ENCODE results near the gene FADS1.

DNA sequence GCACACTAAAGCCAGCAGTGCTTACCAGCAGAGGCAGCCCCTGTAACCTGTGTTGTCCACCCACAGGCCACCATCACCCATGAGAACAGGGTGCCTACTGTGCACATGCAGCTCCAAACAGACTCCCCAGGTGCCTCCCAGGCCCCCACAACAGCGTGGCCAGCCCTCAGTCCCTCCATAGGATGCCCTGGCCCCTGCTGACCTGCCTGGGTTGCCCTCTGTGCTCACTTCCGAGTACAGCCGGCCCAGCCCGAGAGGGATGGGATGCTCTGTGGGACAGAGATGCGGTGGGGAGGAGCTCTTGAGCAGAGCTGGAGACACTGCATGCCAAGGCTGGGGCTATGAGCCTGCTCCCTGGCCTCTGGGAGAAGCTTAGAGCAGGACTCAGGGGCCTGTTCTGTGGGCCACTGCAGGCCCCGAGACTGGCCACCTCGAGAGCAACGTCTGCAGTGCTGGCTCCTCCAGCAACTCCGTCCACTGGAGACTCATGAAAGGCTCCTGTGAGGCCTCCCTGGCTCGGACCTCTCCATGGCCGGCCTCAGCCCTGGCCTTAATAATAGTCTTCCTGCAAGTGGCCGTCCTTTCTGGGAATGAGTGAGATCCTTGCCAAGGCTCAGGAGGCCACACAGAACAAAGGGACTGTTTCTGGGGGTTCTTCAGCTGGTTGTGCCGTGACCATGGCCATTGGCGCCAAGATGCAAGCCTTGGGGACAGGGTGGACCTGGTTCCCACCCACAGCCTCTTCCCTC is 38.3 kb upstream of the FADS1 start:
- TF ChIP-seq POLR2A (IDR thresholded peaks at IDR 0.05): no peak
- TF ChIP-seq, protein P1, sequence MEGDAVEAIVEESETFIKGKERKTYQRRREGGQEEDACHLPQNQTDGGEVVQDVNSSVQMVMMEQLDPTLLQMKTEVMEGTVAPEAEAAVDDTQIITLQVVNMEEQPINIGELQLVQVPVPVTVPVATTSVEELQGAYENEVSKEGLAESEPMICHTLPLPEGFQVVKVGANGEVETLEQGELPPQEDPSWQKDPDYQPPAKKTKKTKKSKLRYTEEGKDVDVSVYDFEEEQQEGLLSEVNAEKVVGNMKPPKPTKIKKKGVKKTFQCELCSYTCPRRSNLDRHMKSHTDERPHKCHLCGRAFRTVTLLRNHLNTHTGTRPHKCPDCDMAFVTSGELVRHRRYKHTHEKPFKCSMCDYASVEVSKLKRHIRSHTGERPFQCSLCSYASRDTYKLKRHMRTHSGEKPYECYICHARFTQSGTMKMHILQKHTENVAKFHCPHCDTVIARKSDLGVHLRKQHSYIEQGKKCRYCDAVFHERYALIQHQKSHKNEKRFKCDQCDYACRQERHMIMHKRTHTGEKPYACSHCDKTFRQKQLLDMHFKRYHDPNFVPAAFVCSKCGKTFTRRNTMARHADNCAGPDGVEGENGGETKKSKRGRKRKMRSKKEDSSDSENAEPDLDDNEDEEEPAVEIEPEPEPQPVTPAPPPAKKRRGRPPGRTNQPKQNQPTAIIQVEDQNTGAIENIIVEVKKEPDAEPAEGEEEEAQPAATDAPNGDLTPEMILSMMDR (IDR thresholded peaks at IDR 0.05): no peak
- no peak for TF ChIP-seq EP300 (IDR thresholded peaks at IDR 0.05)
